PFSK-1 (cell line): ENCODE measurements around the gene CYB5B.

ENCODE experiments used
- FOXP2 ChIP-seq: optimal IDR thresholded peaks from 2 replicates; pipeline ENCODE3; 2011; ENCODE audit warnings: borderline replicate concordance, control low read depth, inconsistent platforms; ENCODE audit not compliant: insufficient read depth; ENCODE audit errors: extremely low read length, extremely low read depth
- POLR2AphosphoS5 ChIP-seq: IDR thresholded peaks from 2 replicates; pipeline ENCODE4 v1.6.1; 2012; ENCODE audit warnings: low read depth, mild to moderate bottlenecking, control low read depth, low read length, moderate library complexity
- SIN3A ChIP-seq: IDR thresholded peaks from 2 replicates; pipeline ENCODE4 v1.6.1; 2012; ENCODE audit warnings: mild to moderate bottlenecking, low read length, moderate library complexity, borderline replicate concordance; ENCODE audit not compliant: insufficient read depth
- TAF1 ChIP-seq: IDR thresholded peaks from 2 replicates; pipeline ENCODE4 v1.6.1; 2012; ENCODE audit warnings: low read length, control low read depth, borderline replicate concordance; ENCODE audit not compliant: insufficient read depth
- TF ChIP-seq, protein P1 (sequence below), 2 experiments: IDR thresholded peaks; 2 replicates each; pipeline versions ENCODE4 v1.6.1 to v1.8.0; 2011 to 2012; ENCODE audit warnings: low read depth in 2 of 2, low read length in 2 of 2, control low read depth in 1 of 2, inconsistent platforms in 1 of 2, mild to moderate bottlenecking in 1 of 2, moderate library complexity in 1 of 2; ENCODE audit not compliant: insufficient read depth in 1 of 2

Gene CYB5B

DNA sequence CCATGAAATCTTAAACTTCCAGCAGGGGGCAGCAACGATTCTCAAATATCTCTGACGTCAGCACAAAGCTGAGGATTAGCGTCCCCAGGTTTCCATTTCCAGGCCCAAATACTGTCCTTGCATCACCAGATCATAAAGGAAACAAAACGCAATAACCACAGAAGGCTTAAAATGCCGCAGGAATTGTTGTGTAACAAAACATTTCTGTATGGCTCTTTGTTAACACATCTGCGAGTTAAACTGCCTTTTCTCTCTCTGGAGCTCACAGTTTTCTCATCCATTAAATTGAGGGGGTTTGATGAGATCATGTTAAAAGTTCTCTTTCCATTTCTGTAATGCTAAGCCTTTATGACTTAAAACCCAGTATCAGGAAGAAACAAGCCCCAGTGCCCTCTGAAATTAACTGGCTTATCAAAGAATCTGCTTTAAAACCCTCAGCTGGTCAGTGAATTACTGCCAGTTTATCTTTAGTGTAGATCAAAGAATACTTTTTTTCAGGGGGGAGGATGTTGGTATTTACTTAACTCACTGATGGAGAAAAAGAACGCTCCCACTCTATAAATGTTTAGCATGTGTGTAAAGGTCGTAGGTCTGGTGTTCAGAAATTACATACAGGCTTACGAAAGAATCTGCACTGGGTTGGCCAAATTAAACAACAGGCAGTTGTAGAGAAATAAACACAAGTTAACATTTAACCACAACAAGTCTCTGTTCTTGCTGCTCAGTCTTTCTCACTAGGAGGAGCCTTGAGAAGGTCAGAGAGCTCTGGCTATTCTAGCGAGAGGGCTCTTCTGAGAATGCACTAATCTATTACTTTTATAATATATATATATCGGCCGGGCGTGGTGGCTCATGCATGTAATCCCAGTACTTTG is 28.0 kb upstream of the CYB5B start:
- TF ChIP-seq POLR2AphosphoS5: no peak
- TF ChIP-seq, protein P1, sequence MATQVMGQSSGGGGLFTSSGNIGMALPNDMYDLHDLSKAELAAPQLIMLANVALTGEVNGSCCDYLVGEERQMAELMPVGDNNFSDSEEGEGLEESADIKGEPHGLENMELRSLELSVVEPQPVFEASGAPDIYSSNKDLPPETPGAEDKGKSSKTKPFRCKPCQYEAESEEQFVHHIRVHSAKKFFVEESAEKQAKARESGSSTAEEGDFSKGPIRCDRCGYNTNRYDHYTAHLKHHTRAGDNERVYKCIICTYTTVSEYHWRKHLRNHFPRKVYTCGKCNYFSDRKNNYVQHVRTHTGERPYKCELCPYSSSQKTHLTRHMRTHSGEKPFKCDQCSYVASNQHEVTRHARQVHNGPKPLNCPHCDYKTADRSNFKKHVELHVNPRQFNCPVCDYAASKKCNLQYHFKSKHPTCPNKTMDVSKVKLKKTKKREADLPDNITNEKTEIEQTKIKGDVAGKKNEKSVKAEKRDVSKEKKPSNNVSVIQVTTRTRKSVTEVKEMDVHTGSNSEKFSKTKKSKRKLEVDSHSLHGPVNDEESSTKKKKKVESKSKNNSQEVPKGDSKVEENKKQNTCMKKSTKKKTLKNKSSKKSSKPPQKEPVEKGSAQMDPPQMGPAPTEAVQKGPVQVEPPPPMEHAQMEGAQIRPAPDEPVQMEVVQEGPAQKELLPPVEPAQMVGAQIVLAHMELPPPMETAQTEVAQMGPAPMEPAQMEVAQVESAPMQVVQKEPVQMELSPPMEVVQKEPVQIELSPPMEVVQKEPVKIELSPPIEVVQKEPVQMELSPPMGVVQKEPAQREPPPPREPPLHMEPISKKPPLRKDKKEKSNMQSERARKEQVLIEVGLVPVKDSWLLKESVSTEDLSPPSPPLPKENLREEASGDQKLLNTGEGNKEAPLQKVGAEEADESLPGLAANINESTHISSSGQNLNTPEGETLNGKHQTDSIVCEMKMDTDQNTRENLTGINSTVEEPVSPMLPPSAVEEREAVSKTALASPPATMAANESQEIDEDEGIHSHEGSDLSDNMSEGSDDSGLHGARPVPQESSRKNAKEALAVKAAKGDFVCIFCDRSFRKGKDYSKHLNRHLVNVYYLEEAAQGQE (IDR thresholded peaks at IDR 0.05; ENCODE audit: insufficient read depth in 1 of 2, low read depth in 2 of 2, low read length in 2 of 2): no peak
- TF ChIP-seq SIN3A: no peak
- TF ChIP-seq TAF1: no peak
- TF ChIP-seq FOXP2: no peak

DNA sequence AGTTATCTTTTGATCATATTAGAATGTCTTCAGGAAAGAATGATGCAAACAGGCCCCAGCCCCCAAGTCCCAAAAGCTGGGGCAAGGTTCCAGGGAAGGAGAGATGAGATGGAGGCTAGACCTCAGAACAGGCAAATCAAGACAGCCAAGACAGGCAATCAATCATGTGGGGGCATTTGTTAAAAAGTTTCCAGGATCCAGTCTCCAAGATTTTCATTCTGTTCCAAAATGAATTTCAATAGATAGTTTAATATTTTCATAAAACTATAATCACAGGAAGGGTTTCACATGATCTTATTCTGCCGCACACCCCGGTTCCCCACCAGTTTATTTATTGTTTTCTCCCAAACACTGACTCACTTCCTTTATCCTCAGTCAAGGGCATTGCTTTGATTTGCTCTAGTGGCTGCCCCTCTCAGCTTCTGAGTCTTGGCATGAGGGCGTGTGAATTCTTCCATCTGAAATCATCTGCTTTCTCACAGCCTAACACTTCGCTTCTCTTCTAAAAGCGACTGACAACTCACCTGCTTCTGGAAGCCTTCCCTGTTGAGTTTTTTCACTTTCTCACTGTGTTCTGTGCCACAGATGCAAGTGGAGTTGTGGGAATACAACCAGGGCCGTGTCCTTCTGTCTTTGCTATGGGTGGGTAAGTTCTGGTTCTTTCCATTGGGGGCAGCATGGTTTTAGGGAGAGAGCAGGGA is 26.4 kb upstream of the CYB5B start:
- TF ChIP-seq TAF1: no peak
- TF ChIP-seq, protein P1 (IDR thresholded peaks at IDR 0.05; ENCODE audit: insufficient read depth in 1 of 2, low read depth in 2 of 2, low read length in 2 of 2): no peak
- no peak for TF ChIP-seq POLR2AphosphoS5
- no peak for TF ChIP-seq FOXP2
- no peak for TF ChIP-seq SIN3A

DNA sequence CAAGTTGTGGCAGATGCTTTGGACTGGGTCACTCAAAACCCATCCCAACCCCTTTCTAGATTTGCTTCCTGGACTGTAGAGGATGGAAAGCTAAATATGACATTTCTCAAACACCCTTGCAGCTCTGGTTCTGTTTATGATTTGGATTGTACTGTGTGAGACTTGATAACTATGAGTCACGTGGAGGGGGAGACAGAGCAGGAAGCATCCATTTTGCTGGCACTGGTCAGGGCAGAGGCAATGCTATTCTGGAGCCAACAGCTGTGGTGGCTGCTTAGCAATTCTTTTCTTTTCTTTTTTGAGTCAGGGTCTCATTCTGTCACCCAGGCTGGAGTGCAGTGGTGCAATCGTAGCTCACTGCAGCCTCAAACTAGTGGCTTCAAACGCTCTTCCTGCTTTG is 25.1 kb upstream of the CYB5B start:
- TF ChIP-seq FOXP2 (no peak), TAF1 (no peak), SIN3A (no peak), POLR2AphosphoS5 (no peak)
- TF ChIP-seq, protein P1 (IDR thresholded peaks at IDR 0.05; ENCODE audit: insufficient read depth in 1 of 2, low read depth in 2 of 2, low read length in 2 of 2): no peak

DNA sequence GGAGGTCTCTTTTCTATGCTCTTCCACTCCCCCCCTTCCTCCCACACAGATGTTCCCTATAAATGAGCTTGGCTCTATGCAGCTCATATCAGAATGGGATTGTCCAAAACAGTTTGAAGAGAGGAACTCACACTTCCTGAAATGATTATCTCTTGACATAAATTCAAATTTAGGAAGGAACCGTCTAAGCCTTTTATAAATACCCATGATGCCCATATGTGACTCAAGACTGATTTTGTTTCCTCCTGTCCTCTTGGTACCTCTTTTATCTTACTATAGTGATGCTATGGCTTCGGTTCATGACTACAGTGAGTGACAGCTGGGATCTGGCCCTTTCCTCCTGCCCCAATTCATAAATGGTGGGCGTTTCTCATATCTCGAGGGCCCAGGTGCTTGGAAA is 22.0 kb upstream of the CYB5B start:
- TF ChIP-seq POLR2AphosphoS5 (no peak), TAF1 (no peak), FOXP2 (no peak), SIN3A (no peak)
- TF ChIP-seq, protein P1 (IDR thresholded peaks at IDR 0.05; ENCODE audit: insufficient read depth in 1 of 2, low read depth in 2 of 2, low read length in 2 of 2): no peak
